Esophagus squamous epithelium (tissue), 5 donors: ENCODE data around the gene ANKS1A. TPM values are rescaled to one million over a fixed set of nuclear protein-coding genes. Genes with fewer than 3 reads are reported as not detected.

Experiments used
- DNase-seq: peaks from one replicate; lab custom pipeline; 2025; lab: John Stamatoyannopoulos, UW
- H3K27ac ChIP-seq, 4 donors: fragments of 200-600 bp; sonication (generic); one replicate each; pipeline ENCODE4 v1.5.1; 2016 to 2019; ENCODE audit warnings: mild to moderate bottlenecking in 1 of 4
- H3K27me3 ChIP-seq, 4 donors: fragments of 200-600 bp; sonication (generic); 1 replicate in 3 of 4; 2 replicates in 1 of 4; pipeline versions ENCODE4 v1.5.1 to v1.6.0; 2017 to 2021; ENCODE audit warnings: antibody characterized with exemption in 1 of 4
- H3K36me3 ChIP-seq, 3 donors: fragments of 200-600 bp; sonication (generic); one replicate each; pipeline ENCODE4 v1.5.1; 2016 to 2019
- H3K4me1 ChIP-seq, 3 donors: fragments of 200-600 bp; sonication (generic); one replicate each; pipeline ENCODE4 v1.5.1; 2017 to 2019
- H3K4me3 ChIP-seq, 4 donors: fragments of 200-600 bp; sonication (generic); 1 replicate in 3 of 4; 2 replicates in 1 of 4; pipeline ENCODE4 v1.5.1; 2016 to 2019; ENCODE audit warnings: mild to moderate bottlenecking in 2 of 4, moderate library complexity in 1 of 4
- H3K9me3 ChIP-seq, 3 donors: fragments of 200-600 bp; sonication (generic); one replicate each; pipeline ENCODE4 v1.5.1; 2016 to 2019
- POLR2A ChIP-seq, 4 donors: fragments of 450-650 bp; IDR thresholded peaks; one replicate each; pipeline ENCODE4 v1.6.1; 2017; ENCODE audit warnings: antibody characterized with exemption in 4 of 4, mild to moderate bottlenecking in 4 of 4, moderate library complexity in 3 of 4
- WGBS, 2 donors: methylation state at CpG; one replicate each; pipeline ENCODE4 v1.1.5; 2018; 5-methylcytosine and 5-hydroxymethylcytosine counted together
- intact Hi-C: fragments of 100-400 bp; cut with DNase I; formaldehyde crosslinking; loops from one replicate; pipeline ENCODE4 v1.15.0; 2022
- total RNA-seq, 4 donors: library from RNA; depleted of rRNA; stranded (reverse); fragments of >200 nt; gene quantifications; one replicate each; pipeline ENCODE4 v1.1.0, GENCODE V29; 2016
- TF ChIP-seq, protein P1 (sequence below), 6 experiments: fragments of 450-650 bp in 4 of 6; fragments of 200-600 bp in 2 of 6; sonication (generic) in 2 of 6; IDR thresholded peaks; one replicate each; pipeline ENCODE4 v1.5.1; 2016 to 2019; ENCODE audit warnings: antibody characterized with exemption in 6 of 6, mild to moderate bottlenecking in 4 of 6, moderate library complexity in 4 of 6
- donor health status: DM: yes; HTN: yes; CAD: no.

The ANKS1A gene
- total RNA-seq, 4 donors from 2014 or later: 12.6 to 27.1 (median 17.5) TPM

DNA sequence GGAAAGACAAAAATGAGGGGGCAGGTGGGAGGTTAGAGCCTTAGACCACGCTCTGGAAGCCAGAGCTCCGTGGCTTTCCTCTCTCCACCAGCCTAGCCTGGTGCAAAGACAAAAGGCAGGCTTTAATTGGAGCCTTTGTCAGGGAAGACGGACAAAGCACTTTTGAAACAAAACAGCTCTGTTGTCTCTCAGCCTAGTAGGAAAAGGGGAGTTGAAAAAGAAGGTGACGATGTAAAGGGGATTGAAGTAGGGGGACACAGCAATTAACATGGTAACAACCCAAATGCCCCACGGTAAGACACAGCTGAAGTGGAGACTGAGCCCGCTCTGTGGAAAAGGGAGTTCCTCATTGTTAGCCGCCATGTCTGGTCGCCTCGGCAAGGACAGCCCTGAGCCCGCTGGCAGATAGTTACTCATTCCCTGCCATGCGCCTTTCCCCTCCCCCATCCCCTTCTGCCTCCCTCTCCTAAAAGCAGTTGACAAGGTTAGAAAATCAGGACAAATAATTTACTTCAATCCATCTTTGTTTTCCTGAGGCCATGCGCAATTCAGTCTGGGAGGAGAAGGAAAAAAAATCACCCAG lies 159.1 kb downstream of the ANKS1A start:
- TF ChIP-seq POLR2A (IDR thresholded peaks at IDR 0.05): no peak
- TF ChIP-seq, protein P1, sequence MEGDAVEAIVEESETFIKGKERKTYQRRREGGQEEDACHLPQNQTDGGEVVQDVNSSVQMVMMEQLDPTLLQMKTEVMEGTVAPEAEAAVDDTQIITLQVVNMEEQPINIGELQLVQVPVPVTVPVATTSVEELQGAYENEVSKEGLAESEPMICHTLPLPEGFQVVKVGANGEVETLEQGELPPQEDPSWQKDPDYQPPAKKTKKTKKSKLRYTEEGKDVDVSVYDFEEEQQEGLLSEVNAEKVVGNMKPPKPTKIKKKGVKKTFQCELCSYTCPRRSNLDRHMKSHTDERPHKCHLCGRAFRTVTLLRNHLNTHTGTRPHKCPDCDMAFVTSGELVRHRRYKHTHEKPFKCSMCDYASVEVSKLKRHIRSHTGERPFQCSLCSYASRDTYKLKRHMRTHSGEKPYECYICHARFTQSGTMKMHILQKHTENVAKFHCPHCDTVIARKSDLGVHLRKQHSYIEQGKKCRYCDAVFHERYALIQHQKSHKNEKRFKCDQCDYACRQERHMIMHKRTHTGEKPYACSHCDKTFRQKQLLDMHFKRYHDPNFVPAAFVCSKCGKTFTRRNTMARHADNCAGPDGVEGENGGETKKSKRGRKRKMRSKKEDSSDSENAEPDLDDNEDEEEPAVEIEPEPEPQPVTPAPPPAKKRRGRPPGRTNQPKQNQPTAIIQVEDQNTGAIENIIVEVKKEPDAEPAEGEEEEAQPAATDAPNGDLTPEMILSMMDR (IDR thresholded peaks at IDR 0.05): no peak
- Histone ChIP-seq H3K27me3 (no peaks in the 10 kb centered on the region), H3K27ac (peak overlapping the region; percentile 72 to 92 (median 82)), H3K36me3 (peaks cover 0 to 24% (median 0%) of the 10 kb centered on the region in 3 donors), H3K9me3 (no peaks in the 10 kb centered on the region), H3K4me1 (peaks cover 60 to 100% (median 84%) of the 10 kb centered on the region in 3 donors), H3K4me3 (peak overlapping the region in 1 of 4 donors; percentile 1)
- WGBS, 2 donors: 77 to 80% methylated on average over 11 to 12 of the region's 12 CpGs
- no peak for DNase-seq
- intact Hi-C loops: no loop called here

DNA sequence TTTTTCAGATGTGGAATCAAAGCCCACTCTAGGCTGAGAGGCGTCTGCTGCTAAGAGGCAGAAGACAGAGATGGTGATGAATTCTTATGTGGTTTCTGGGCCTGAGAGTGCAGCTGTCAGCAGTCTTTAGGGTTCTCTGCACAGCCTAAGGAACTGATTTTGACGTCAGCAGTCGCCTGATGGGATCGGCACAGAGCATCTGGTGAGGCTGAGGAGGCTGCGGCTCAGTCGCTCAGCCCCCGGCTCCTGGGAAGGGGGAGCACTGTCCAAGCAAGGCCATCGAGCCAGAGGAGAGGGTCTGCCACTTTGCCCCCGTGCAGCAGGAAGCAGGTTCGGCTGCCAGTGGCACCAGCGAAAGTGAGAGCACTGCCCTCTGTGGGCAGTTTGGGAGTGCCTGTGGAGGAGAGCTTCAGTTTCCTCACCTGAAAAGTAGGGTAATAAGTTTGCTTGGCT lies 159.6 kb downstream of the ANKS1A start:
- H3K4me3 ChIP-seq: peak overlapping the region in 1 of 4 donors; percentile 13
- H3K36me3 ChIP-seq: peaks cover 0 to 29% (median 0%) of the 10 kb centered on the region in 3 donors
- TF ChIP-seq POLR2A (IDR thresholded peaks at IDR 0.05): peak in 1 of 4 donors; percentile 41
- TF ChIP-seq, protein P1 (IDR thresholded peaks at IDR 0.05): peak in 2 of 6 experiments; percentile 8 to 30
- no peak for DNase-seq
- intact Hi-C loops: no loop called here
- H3K9me3 ChIP-seq: no peaks in the 10 kb centered on the region
- H3K4me1 ChIP-seq: peaks cover 60 to 100% (median 84%) of the 10 kb centered on the region in 3 donors
- WGBS, 2 donors: 73 to 85% methylated on average over 3 of the region's 11 CpGs
- H3K27ac ChIP-seq: peak overlapping the region; percentile 72 to 92 (median 82)
- no peaks in the 10 kb centered on the region for H3K27me3 ChIP-seq

DNA sequence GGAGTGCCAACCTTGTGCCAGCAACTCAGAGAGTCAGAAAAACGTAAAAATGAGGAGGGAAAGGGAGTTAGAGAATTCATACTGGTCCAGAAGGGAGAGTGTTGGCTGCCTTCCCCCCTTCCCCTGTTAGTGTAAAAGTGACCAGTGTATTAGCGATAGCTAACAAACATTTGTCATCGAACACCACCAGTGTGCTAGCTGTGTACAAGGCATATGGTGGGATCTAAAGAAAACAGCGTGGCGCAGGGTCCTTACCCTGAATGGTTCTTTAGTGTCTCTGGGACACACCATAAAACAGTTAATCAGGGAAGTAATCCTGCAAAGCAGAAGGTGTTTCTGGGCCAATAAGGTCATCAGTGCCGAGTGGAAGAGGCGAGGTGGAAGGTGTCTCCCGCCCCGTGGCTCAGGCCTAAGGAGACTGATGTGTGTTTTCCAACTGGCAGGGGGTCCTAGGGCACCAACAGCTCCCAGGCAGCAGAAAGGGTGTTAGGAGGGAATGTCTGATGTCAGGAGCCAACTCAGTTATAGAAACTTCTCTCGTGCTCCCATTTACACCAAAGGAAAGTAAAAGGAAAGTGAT lies 160.2 kb downstream of the ANKS1A start:
- peaks cover 56 to 99% (median 80%) of the 10 kb centered on the region in 3 donors for H3K4me1 ChIP-seq
- peak overlapping the region in 1 of 4 donors; percentile 11 for H3K4me3 ChIP-seq
- H3K27me3 ChIP-seq: no peaks in the 10 kb centered on the region
- intact Hi-C loops: no loop called here
- H3K27ac ChIP-seq: peak overlapping the region; percentile 72 to 92 (median 82)
- 85 to 86% methylated on average over 10 of the region's 10 CpGs for WGBS, 2 donors
- peaks cover 0 to 35% (median under 1%) of the 10 kb centered on the region in 3 donors for H3K36me3 ChIP-seq
- DNase-seq: no peak
- TF ChIP-seq, protein P1 (IDR thresholded peaks at IDR 0.05): no peak
- TF ChIP-seq POLR2A (IDR thresholded peaks at IDR 0.05): no peak
- no peaks in the 10 kb centered on the region for H3K9me3 ChIP-seq

DNA sequence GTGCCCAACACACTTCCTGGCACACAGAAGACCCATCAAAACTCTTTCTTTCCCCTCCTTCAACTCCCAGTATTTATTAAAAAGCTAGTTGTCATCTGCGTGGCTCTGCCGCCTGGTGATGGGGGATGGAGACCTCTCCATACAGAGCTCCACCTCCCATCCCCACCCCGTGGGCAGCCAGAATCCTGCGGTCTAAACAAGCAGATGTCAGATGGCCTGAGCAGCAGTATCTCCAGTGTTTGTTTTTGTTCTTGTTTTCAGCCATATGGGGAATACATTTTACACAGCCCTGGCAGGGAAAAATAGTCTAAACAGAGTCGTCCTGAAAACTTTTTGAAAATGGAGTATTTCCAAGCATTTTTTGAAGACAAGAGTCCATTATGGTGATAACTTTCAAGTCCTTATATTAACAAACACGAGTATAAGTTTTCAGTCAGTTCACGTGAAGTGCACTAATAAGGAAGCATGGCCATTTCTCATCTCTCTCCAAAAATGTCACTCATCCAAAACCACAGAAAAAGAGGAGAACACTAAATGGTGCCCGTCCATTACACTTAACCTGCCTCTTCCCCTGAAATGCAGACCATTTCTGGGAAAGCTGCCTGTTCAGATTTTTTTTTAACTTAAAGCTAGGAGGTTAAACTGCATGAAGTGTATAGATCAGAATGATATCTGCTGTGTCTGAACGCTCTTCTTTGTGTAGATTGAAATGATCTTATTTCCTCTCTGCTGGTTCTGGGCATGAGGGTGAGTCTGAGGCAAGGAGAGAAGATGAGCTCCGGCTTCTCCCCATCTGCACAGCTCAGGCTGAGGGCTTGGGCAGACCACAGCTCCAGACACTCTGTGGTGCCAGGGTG lies 161.1 kb downstream of the ANKS1A start:
- H3K27me3 ChIP-seq: no peaks in the 10 kb centered on the region
- 62 to 63% methylated on average over 9 of the region's 10 CpGs for WGBS, 2 donors
- H3K9me3 ChIP-seq: no peaks in the 10 kb centered on the region
- H3K27ac ChIP-seq: peak overlapping the region; percentile 43 to 92 (median 82)
- TF ChIP-seq POLR2A (IDR thresholded peaks at IDR 0.05): no peak
- TF ChIP-seq, protein P1 (IDR thresholded peaks at IDR 0.05): no peak
- H3K36me3 ChIP-seq: peaks cover 0 to 44% (median 8%) of the 10 kb centered on the region in 3 donors
- DNase-seq: no peak
- H3K4me3 ChIP-seq: peak overlapping the region in 1 of 4 donors; percentile 11
- peaks cover 49 to 90% (median 71%) of the 10 kb centered on the region in 3 donors for H3K4me1 ChIP-seq
- intact Hi-C loops: no loop called here
